Measurements from ENCODE around the gene SYK. TPM values are rescaled to one million over a fixed set of nuclear protein-coding genes. Genes with fewer than 3 reads are reported as not detected.
"Not testable (repeated sequence)": the region's sequence is repeated elsewhere in the genome, so short reads cannot be mapped to it uniquely, and the experiment has no call there.

Gene SYK
- total and polyA plus RNA-seq, 2 of the 4 experiments (the other 2 are of a cell fraction): not detected

DNA sequence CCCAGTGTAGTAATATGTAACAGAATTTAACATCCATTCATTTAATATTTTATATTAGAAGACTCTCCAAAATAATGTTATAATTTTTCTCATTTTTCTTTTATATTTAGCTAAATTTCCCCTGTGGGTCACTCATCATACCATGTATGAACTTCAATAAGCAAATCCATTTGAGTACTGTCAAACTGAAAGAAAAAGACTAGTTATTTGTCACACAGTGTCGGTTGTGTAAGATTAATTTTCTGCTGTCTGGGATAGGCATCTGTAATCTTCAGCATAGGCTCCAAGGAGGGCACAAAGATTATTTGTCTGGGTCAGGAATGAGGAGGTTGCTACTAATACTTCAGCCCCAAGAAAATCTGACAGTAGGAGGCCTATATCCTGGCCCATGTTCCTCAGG lies 13.1 kb upstream of the SYK start:
- H3K36me3 ChIP-seq (ENCODE audit: control insufficient read depth, insufficient read depth, low read length); H2AFZ ChIP-seq (replicated peaks; ENCODE audit: low read length, poor library complexity); H3K4ac ChIP-seq (ENCODE audit: low read depth, low read length); DNase-seq; H3K4me2 ChIP-seq (ENCODE audit: low read depth, low read length); H3K9ac ChIP-seq (ENCODE audit: low read depth, low read length); in situ Hi-C loops (cut with MboI; ENCODE audit: low sequenced_read_pairs); H2BK20ac ChIP-seq (ENCODE audit: low read depth, low read length); H2AK5ac ChIP-seq (ENCODE audit: low read depth, low read length); H3K27me3 ChIP-seq (ENCODE audit: control insufficient read depth, insufficient read depth, low read length); POLR2A ChIA-PET (ENCODE audit: unreplicated experiment); H3K18ac ChIP-seq (ENCODE audit: low read depth, low read length); dilution Hi-C loops (cut with HindIII; ENCODE audit: low sequenced_read_pairs, unreplicated experiment); H2BK5ac ChIP-seq (ENCODE audit: low read depth, low read length, poor library complexity, severe bottlenecking); H3K9me1 ChIP-seq (ENCODE audit: insufficient read depth, low read length); ATAC-seq (ENCODE audit: low read depth); H3K14ac ChIP-seq (replicated peaks; ENCODE audit: low read depth, low read length); H3K4me3 ChIP-seq (ENCODE audit: insufficient read depth, low read depth, low read length); H3K9me3 ChIP-seq (ENCODE audit: control insufficient read depth, insufficient read depth, low read length); H4K8ac ChIP-seq (ENCODE audit: low read depth in 2 of 2, low read length in 2 of 2); H3K27ac ChIP-seq (ENCODE audit: insufficient read depth, low read length); H4K91ac ChIP-seq (ENCODE audit: insufficient read depth, low read depth, low read length); H2BK15ac ChIP-seq (ENCODE audit: low read depth, low read length); H2AK9ac ChIP-seq (replicated peaks; ENCODE audit: low read depth, low read length, poor library complexity); H3K4me1 ChIP-seq (ENCODE audit: control insufficient read depth, insufficient read depth, low read length); intact Hi-C loops (cut with micrococcal nuclease); BruUV-seq (replicated peaks); H3K56ac ChIP-seq (ENCODE audit: extremely low read depth, insufficient read depth, low read length); H3K79me1 ChIP-seq (ENCODE audit: low read depth in 1 of 2, low read length in 2 of 2); CTCF ChIA-PET; H2BK120ac ChIP-seq (ENCODE audit: low read depth, low read length); H4K20me1 ChIP-seq (ENCODE audit: insufficient read depth, low read length); H4K5ac ChIP-seq (ENCODE audit: low read depth, low read length); H3K23ac ChIP-seq (ENCODE audit: low read depth, low read length): not testable (repeated sequence)
- WGBS, 2 experiments (ENCODE audit: extremely low coverage in 2 of 2, insufficient read length in 1 of 2): no CpG with 5 or more reads among the region's 1 CpG
